BE2C (cell line): ENCODE measurements around the gene BSDC1. TPM values are rescaled to one million over a fixed set of nuclear protein-coding genes. Genes with fewer than 3 reads are reported as not detected.
"Not testable (repeated sequence)": the region's sequence is repeated elsewhere in the genome, so short reads cannot be mapped to it uniquely, and the experiment has no call there.

ENCODE experiments used
- DNase-seq: peaks from one replicate; pipeline ENCODE4 v3.0.0-alpha.2; 2020
- H3K27me3 ChIP-seq: fragments of 250-450 bp; sonication (Bioruptor Pico); 2 replicates; pipeline ENCODE4 v1.5.1; 2020; ENCODE audit warnings: mild to moderate bottlenecking
- H3K36me3 ChIP-seq: fragments of 250-450 bp; sonication (Bioruptor Pico); 2 replicates; pipeline ENCODE4 v1.5.1; 2020; ENCODE audit warnings: mild to moderate bottlenecking
- H3K4me1 ChIP-seq: fragments of 250-450 bp; sonication (Bioruptor Pico); 2 replicates; pipeline ENCODE4 v1.5.1; 2020
- H3K4me3 ChIP-seq: 2 replicates; pipeline ENCODE4 v1.5.1; 2011; ENCODE audit warnings: low read depth, low read length
- H3K9me3 ChIP-seq: fragments of 250-450 bp; sonication (Bioruptor Pico); 2 replicates; pipeline ENCODE4 v1.5.1; 2020
- CTCF ChIP-seq: IDR thresholded peaks from 2 replicates; pipeline ENCODE4 v1.5.1; 2012; ENCODE audit warnings: mild to moderate bottlenecking, low read depth, low read length
- polyA plus RNA-seq: library from polyadenylated mRNA; unstranded; fragments of >200 nt; gene quantifications from one replicate; pipeline ENCODE4 v1.2.1, GENCODE V29; 2012; ENCODE audit warnings: low read depth, missing spikeins; ENCODE audit not compliant: insufficient read length, insufficient read depth

Gene BSDC1
- 58.7 TPM for polyA plus RNA-seq

GRCh38 chr1:32394141-32394889, at the start of gene BSDC1:
BSDC1 (minus strand) TSS chr1:32394441; CDS start chr1:32394414, 27 bp downstream.
- no peaks in the 10 kb centered on the region for H3K27me3 ChIP-seq
- H3K4me1 ChIP-seq = no peaks in the 10 kb centered on the region
- H3K36me3 ChIP-seq = peaks cover 1% of the 10 kb centered on the region; the same call in 1 of the 2 replicates
- H3K9me3 ChIP-seq = no peaks in the 10 kb centered on the region
- peak within 1 kb of the TSS; percentile 83 for H3K4me3 ChIP-seq
- DNase-seq = peak; percentile 95
- no peak for TF ChIP-seq CTCF

GRCh38 chr1:32441467-32441866, 47.2 kb upstream of the BSDC1 start:
- not testable (repeated sequence) for H3K36me3 ChIP-seq, H3K9me3 ChIP-seq, DNase-seq, H3K27me3 ChIP-seq, H3K4me1 ChIP-seq, H3K4me3 ChIP-seq

GRCh38 chr1:32438777-32439176, 44.5 kb upstream of the BSDC1 start:
- H3K4me3 ChIP-seq, H3K4me1 ChIP-seq, DNase-seq, H3K36me3 ChIP-seq, H3K27me3 ChIP-seq, H3K9me3 ChIP-seq: not testable (repeated sequence)

- H3K36me3 ChIP-seq = no peaks in the 10 kb centered on the region
- H3K4me1 ChIP-seq = no peaks in the 10 kb centered on the region
- H3K4me3 ChIP-seq = no peak overlapping the region
- no peak for TF ChIP-seq CTCF
- no peak for DNase-seq
- no peaks in the 10 kb centered on the region for H3K9me3 ChIP-seq
- no peaks in the 10 kb centered on the region for H3K27me3 ChIP-seq
These were observed 43.9 kb upstream of the BSDC1 start for GRCh38 chr1:32438136-32438535.

GRCh38 chr1:32431736-32432400, 37.6 kb upstream of the BSDC1 start:
- no peak for TF ChIP-seq CTCF
- no peak for DNase-seq
- Histone ChIP-seq H3K4me3 (no peak overlapping the region), H3K4me1 (no peaks in the 10 kb centered on the region), H3K27me3 (no peaks in the 10 kb centered on the region), H3K9me3 (no peaks in the 10 kb centered on the region), H3K36me3 (no peaks in the 10 kb centered on the region)

GRCh38 chr1:32427264-32427963, 33.2 kb upstream of the BSDC1 start:
- Histone ChIP-seq H3K4me3 (no peak overlapping the region; the same call in 1 of the 2 replicates), H3K4me1 (no peaks in the 10 kb centered on the region), H3K27me3 (no peaks in the 10 kb centered on the region), H3K9me3 (no peaks in the 10 kb centered on the region), H3K36me3 (no peaks in the 10 kb centered on the region)
- TF ChIP-seq CTCF = no peak
- DNase-seq = no peak
